ENCODE data around the gene RNF207. TPM values are rescaled to one million over a fixed set of nuclear protein-coding genes. Genes with fewer than 3 reads are reported as not detected.

Gene RNF207
- total RNA-seq, 1 donor from 2014 or later, result 3.1 TPM

DNA sequence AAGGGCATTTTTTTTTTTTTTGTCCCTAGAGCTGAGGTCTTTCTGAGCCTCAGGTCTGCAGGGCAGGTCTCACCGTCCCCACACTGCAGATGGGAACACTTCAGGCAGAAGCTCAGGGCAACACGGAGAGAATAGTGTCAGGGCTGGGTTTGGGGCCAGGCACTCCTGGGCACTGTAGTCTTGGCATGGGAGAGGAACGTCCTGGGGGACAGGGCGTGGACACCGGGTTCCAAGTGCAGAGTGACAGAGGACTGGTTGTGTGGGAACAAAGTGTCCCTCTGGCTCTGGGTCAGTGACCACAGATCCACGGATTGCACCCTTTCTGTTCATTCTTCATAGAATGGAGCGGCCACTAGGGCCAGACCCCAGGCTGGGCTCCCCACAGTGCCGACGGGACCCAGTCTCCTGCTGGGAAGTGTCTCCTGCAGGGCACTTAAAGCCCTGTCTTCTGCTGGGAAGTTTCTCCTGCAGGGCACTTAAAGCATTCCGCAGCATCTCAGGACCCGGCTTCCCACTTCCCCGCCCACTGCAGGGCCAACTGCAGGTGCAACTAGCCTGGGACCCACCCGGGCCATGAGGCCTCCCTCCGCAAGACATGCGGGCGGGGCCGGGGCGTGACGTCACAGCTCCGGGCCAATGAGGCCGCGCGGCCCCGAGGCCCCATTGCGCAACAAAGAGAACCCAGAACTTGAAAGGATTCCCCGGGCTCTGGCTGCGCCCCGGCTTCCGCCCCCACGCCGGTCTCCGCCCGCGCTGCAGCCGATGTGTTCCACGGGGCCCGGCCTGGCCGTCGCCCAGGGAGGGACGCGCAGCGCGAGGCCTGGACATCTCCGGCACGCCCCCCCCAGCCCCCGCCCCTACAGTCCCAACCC, 53.8 kb downstream of the RNF207 start:
- Histone ChIP-seq H3K4me3 (peak overlapping the region; percentile 77), H2AFZ (replicated peaks) (no peak overlapping the region), H3K79me2 (ENCODE audit: low read depth) (peaks cover 10% of the 10 kb centered on the region), H3K4me2 (peak overlapping the region; percentile 95), H3K36me3 (no peaks in the 10 kb centered on the region), H4K20me1 (ENCODE audit: low read depth) (peaks cover 53% of the 10 kb centered on the region), H3K9ac (no peak overlapping the region), H3K27ac (no peak overlapping the region), H3K4me1 (peaks cover 16% of the 10 kb centered on the region), H3K9me3 (ENCODE audit: low read depth) (no peaks in the 10 kb centered on the region), H3K27me3 (peaks cover 8% of the 10 kb centered on the region), H3F3A (ENCODE audit: low read depth) (peaks cover 26% of the 10 kb centered on the region)
- Mint-ChIP-seq H3K27me3 (ENCODE audit: insufficient read depth, low read depth) (peaks cover 5% of the 10 kb centered on the region), H3K4me3 (peak overlapping the region; percentile 84), H3K27ac (peak overlapping the region; percentile 60), H3K36me3 (peaks cover 2% of the 10 kb centered on the region), H3K9me3 (no peaks in the 10 kb centered on the region), H3K4me1 (peaks cover 30% of the 10 kb centered on the region)
- peak; percentile 7 for TF ChIP-seq EZH2phosphoT487 (IDR thresholded peaks at IDR 0.05)
- TF ChIP-seq, protein P1, sequence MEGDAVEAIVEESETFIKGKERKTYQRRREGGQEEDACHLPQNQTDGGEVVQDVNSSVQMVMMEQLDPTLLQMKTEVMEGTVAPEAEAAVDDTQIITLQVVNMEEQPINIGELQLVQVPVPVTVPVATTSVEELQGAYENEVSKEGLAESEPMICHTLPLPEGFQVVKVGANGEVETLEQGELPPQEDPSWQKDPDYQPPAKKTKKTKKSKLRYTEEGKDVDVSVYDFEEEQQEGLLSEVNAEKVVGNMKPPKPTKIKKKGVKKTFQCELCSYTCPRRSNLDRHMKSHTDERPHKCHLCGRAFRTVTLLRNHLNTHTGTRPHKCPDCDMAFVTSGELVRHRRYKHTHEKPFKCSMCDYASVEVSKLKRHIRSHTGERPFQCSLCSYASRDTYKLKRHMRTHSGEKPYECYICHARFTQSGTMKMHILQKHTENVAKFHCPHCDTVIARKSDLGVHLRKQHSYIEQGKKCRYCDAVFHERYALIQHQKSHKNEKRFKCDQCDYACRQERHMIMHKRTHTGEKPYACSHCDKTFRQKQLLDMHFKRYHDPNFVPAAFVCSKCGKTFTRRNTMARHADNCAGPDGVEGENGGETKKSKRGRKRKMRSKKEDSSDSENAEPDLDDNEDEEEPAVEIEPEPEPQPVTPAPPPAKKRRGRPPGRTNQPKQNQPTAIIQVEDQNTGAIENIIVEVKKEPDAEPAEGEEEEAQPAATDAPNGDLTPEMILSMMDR (IDR thresholded peaks at IDR 0.05), result no peak
- DNase-seq (ENCODE audit: low spot score), result peak; percentile 94

DNA sequence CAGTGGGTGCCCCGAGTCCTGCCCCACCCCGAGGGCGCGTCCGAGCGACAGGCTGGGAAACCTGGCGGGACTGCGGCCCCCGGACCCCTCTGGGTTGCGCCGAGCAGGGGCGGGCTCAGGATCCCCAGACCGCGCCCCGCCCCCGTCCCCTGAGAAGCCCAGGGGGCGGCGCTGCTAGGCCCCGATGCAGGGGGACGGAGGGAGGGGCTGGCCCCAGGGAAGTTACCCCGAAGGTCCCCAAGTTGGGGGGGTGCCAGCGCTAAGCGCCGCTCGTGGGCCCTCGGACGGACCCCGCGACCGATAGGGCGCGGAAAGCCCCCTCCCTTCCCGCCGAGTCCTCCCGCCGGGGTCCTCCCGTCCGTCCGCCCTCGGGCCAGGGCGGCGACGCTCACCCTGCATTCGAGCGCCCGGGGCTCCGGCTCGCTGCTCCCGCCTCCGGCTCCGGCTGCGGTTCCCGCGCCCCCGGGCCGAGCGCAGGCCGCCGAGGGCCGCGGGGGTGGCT, 54.6 kb downstream of the RNF207 start:
- no peak overlapping the region for H3K4me3 Mint-ChIP-seq
- TF ChIP-seq EZH2 (IDR thresholded peaks at IDR 0.05) (no peak), EZH2phosphoT487 (IDR thresholded peaks at IDR 0.05) (no peak)
- TF ChIP-seq, protein P1 (IDR thresholded peaks at IDR 0.05), result no peak
- Histone ChIP-seq H3K4me1 (peaks cover 16% of the 10 kb centered on the region), H3K36me3 (no peaks in the 10 kb centered on the region), H3F3A (ENCODE audit: low read depth) (peaks cover 26% of the 10 kb centered on the region), H3K9me3 (ENCODE audit: low read depth) (no peaks in the 10 kb centered on the region), H3K79me2 (ENCODE audit: low read depth) (peaks cover 10% of the 10 kb centered on the region), H3K4me2 (peak overlapping the region; percentile 95), H3K27me3 (peaks cover 8% of the 10 kb centered on the region), H3K4me3 (peak overlapping the region; percentile 77), H3K27ac (no peak overlapping the region), H4K20me1 (ENCODE audit: low read depth) (peaks cover 47% of the 10 kb centered on the region), H3K9ac (no peak overlapping the region), H2AFZ (replicated peaks) (no peak overlapping the region)
- H3K36me3 Mint-ChIP-seq, result peaks cover 2% of the 10 kb centered on the region
- H3K4me1 Mint-ChIP-seq, result peaks cover 33% of the 10 kb centered on the region
- H3K27ac Mint-ChIP-seq, result no peak overlapping the region
- no peaks in the 10 kb centered on the region for H3K9me3 Mint-ChIP-seq
- peaks cover 5% of the 10 kb centered on the region for H3K27me3 Mint-ChIP-seq (ENCODE audit: insufficient read depth, low read depth)
- DNase-seq (ENCODE audit: low spot score), result peak; percentile 69

DNA sequence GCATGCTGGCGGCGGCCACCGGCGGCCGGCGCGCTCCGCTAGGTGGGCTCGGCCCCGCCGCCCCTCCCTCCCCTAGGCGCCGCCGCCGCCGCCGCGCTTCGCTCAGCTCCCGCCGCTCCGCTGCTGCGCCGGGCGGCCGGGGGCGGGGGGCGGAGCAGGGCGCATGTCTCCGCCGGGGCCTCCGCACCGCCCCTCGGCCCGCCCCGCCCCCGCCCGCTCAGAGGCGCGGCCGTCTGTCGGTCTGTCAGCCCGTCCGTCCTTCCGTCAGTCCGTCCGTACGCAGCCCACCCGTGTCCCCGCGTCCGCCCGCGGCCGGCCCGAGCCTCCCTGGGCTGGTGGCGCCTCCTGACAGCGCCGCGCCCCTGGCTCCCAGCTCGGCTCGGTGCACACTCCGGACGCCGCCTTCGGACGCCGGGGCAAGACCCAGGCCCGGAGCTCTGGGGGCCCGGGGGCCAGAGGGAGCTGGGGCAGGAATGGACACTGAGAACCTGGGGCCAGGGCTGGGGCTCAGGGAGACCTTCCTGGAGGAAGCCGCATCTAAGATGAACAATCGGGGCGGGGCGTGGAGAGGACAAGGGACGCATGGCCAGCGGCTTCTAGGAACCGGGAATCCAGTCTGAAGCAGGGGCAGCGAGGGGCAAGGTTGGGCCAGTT, 55.2 kb downstream of the RNF207 start, which contains the start of gene GPR153:
Gene GPR153, minus strand, starts transcription at position 138 of the 654 bp plus-strand sequence. CDS start 6,193 bp downstream, outside the sequence.
- Histone ChIP-seq H4K20me1 (ENCODE audit: low read depth) (peaks cover 41% of the 10 kb centered on the region), H3K79me2 (ENCODE audit: low read depth) (peaks cover 10% of the 10 kb centered on the region), H3K27ac (no peak within 1 kb of the TSS), H3K36me3 (no peaks in the 10 kb centered on the region), H3K27me3 (peaks cover 8% of the 10 kb centered on the region), H3K4me1 (peaks cover 16% of the 10 kb centered on the region), H3K4me2 (peak within 1 kb of the TSS; percentile 96), H3K4me3 (peak within 1 kb of the TSS; percentile 83), H3F3A (ENCODE audit: low read depth) (peaks cover 26% of the 10 kb centered on the region), H3K9me3 (ENCODE audit: low read depth) (no peaks in the 10 kb centered on the region), H2AFZ (replicated peaks) (peak within 1 kb of the TSS; percentile 59), H3K9ac (no peak within 1 kb of the TSS)
- TF ChIP-seq EZH2 (IDR thresholded peaks at IDR 0.05) (no peak), EZH2phosphoT487 (IDR thresholded peaks at IDR 0.05) (no peak)
- TF ChIP-seq, protein P1 (IDR thresholded peaks at IDR 0.05), result no peak
- peaks cover 5% of the 10 kb centered on the region for H3K27me3 Mint-ChIP-seq (ENCODE audit: insufficient read depth, low read depth)
- peak within 1 kb of the TSS; percentile 86 for H3K4me3 Mint-ChIP-seq
- peaks cover 2% of the 10 kb centered on the region for H3K36me3 Mint-ChIP-seq
- H3K27ac Mint-ChIP-seq, result no peak within 1 kb of the TSS
- H3K9me3 Mint-ChIP-seq, result no peaks in the 10 kb centered on the region
- peaks cover 36% of the 10 kb centered on the region for H3K4me1 Mint-ChIP-seq
- DNase-seq (ENCODE audit: low spot score), result peak; percentile 89
